HG03175 (cell line): ENCODE data around the gene RHOT2.
A peak's percentile ranks its signal among the peaks of the same experiment; 100 is the strongest.

Experiments
- ATAC-seq: cut with Tn5 transposase; IDR thresholded peaks from one replicate; pipeline ENCODE4 v1.9.1; 2021; ENCODE audit warnings: mild to moderate bottlenecking, moderate library complexity; ENCODE audit not compliant: unreplicated experiment

RHOT2 gene

GRCh38 chr16:669666-670065 is 1.7 kb downstream of the RHOT2 start:
- no peak for ATAC-seq

- no peak for ATAC-seq
Measured at GRCh38 chr16:670485-671352, 2.8 kb downstream of the RHOT2 start.

- ATAC-seq, result no peak
Measured at GRCh38 chr16:671353-672131, 3.6 kb downstream of the RHOT2 start.

- no peak for ATAC-seq
Measured at GRCh38 chr16:672371-672770, 4.4 kb downstream of the RHOT2 start.

- ATAC-seq, result no peak
Measured at GRCh38 chr16:672851-673250, 4.9 kb downstream of the RHOT2 start.

- ATAC-seq, result no peak
Measured at GRCh38 chr16:673399-673991, 5.6 kb downstream of the RHOT2 start.

GRCh38 chr16:674214-674881 is 6.4 kb downstream of the RHOT2 start:
- ATAC-seq, result no peak

- no peak for ATAC-seq
Measured at GRCh38 chr16:674968-675883, 7.3 kb downstream of the RHOT2 start, which contains the start of gene RHBDL1. RHBDL1 (plus strand) TSS chr16:675671; CDS start chr16:675791, 120 bp downstream.

GRCh38 chr16:675884-676564 is 8.1 kb downstream of the RHOT2 start:
- ATAC-seq, result no peak

- no peak for ATAC-seq
Measured at GRCh38 chr16:676565-676902, 8.6 kb downstream of the RHOT2 start.

GRCh38 chr16:676913-677312 is 9.0 kb downstream of the RHOT2 start:
- ATAC-seq, result no peak

- no peak for ATAC-seq
Measured at GRCh38 chr16:677316-678190, 9.6 kb downstream of the RHOT2 start.

GRCh38 chr16:678209-678857 is 10.4 kb downstream of the RHOT2 start:
- no peak for ATAC-seq

- ATAC-seq, result peak; percentile 2
Measured at GRCh38 chr16:678858-679813, 11.2 kb downstream of the RHOT2 start.

GRCh38 chr16:679814-680624 is 12.1 kb downstream of the RHOT2 start, which contains the start of gene STUB1:
STUB1 (plus strand) TSS chr16:680410; CDS start chr16:680526, 116 bp downstream.
- ATAC-seq, result peak; percentile 40

- ATAC-seq, result no peak
Measured at GRCh38 chr16:680625-680945, 12.7 kb downstream of the RHOT2 start.
